ENCODE data around the gene SNAPC2.

Gene SNAPC2

GRCh38 chr19:7970716-7971448 is 50.7 kb downstream of the SNAPC2 start:
- peak; percentile 87 for TF ChIP-seq CTCF (IDR thresholded peaks at IDR 0.05)

GRCh38 chr19:7971553-7972520 is 51.7 kb downstream of the SNAPC2 start:
- no peak for TF ChIP-seq CTCF (IDR thresholded peaks at IDR 0.05)

Data from LNCAP (cell line).